Measurements from ENCODE around the gene BCORL1.

Gene BCORL1

GRCh38 chrX:129968968-129969367 is 13.5 kb upstream of the BCORL1 start:
- DNase-seq = no peak

DNA sequence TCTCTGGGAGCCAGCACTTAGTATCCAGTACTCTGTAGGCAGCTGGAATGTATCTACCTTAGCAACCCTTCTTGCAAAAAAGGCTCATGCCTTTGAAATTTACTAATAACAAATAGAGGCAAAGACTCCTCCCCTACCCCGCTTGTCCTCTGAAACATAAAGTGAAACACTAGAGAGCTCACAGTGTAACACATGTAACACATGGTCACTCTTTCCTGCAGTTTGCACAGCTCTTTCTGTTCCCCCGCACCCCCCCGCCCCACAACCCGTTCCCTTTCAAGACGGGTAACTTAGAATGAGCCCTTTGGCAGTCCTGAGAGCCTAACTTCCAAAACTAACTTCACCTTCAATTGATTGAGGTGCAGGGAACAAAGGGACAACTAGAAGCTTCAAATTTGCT is 6.0 kb upstream of the BCORL1 start:
- no peak for DNase-seq

- no peak for DNase-seq
Measured at GRCh38 chrX:129979207-129979920, 3.1 kb upstream of the BCORL1 start.

- DNase-seq = no peak
Measured at GRCh38 chrX:129980001-129980401, 2.4 kb upstream of the BCORL1 start.

DNA sequence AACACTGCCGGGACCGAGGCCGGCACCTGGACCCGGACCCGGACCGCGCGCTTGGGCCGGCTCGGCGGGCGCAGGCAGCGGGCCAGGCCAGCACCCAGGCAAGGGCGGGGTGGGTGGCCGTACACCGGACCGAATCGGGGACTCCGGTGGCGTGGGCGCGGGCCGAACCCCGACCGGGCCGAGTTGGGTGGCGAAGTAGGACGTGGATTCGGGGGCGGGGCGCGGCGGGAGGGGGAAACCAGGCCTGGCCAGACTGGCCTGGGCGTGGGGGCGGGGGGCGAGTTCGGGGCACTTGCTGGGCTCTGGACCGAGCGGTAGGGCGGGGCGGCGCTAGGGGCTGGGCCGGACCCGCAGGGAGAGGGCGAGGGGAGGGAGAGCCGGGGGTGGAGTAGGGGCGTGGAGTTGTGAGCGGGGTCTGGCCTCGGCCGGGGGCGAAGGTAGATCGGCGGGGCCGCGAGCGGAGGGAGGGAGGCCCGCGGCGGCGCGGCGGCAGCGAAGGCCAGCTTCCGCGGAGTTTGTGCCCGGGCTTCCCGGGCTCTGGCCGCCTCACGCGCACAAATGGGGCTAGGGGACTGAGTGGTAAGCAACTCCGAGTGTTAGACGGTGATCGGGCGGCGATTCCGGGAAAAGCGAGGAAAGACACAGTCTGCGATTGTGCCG is 1.8 kb upstream of the BCORL1 start:
- no peak for DNase-seq

DNA sequence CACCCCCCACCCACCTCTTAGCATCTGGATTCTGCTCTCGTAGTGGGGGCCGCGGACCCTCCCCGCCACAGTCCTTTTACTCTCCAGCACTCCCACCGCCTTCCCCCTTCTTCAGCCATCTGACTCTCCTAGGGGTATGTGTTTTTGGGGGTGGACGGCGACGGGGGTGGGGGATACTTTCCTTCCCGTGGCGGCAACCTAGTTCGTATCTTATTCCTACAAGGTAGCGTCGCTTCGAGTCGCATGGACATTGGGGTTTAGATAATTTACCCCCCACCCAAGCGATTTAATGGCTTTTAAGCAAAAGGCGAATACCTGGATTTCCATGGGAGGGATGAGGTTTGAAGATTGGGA is 1.3 kb upstream of the BCORL1 start:
- no peak for DNase-seq

- no peak for DNase-seq
Measured at GRCh38 chrX:129981752-129982299, 609 bp upstream of the BCORL1 start.

GRCh38 chrX:129983575-129984110 is 1.2 kb downstream of the BCORL1 start:
- DNase-seq = no peak

GRCh38 chrX:129984111-129984958 is 1.9 kb downstream of the BCORL1 start:
- no peak for DNase-seq

DNA sequence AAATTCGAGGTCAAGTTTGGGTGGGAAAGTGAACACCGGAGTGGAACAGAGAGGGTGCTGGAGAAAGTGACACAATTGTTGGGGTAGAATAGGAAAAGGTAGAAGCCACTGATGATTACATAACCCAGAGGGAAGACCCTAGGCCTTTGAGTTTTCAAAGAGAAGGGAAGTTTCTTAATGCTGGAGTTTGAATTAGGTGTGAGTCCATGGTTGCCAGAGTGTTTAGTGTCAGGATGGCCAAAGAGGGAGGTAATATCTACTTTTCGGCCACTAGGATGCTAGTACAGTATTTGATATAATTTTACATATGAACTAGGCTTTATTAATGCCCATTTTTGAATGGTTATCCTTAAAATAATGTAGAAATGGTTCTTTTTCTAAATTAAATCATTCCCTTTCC is 5.4 kb downstream of the BCORL1 start:
- no peak for DNase-seq

GRCh38 chrX:129992181-129992580 is 9.7 kb downstream of the BCORL1 start:
- DNase-seq = no peak

DNA sequence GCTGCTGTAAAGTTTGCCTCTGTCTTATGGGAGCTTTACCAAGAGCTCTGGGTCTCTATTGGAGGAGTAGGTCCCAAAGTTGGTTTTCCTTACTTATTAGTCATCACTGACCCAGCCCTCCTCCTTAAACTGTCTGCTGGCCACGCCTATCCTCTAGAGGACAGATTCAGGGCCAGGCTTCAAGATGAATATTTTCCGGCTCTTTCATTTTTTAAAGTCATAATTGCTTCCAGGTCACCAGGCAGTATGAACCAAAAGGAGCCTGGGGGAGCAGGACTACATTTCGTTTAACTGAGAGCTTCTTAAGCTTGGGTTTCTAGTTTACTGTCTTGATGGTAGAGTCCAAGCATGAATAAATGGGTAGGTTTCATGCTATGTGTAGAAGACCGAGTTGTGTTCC is 13.7 kb downstream of the BCORL1 start:
- DNase-seq = no peak

GRCh38 chrX:129997086-129997485 is 14.7 kb downstream of the BCORL1 start:
- DNase-seq = no peak

- no peak for DNase-seq
Measured at GRCh38 chrX:129998021-129998420, 15.6 kb downstream of the BCORL1 start.

DNA sequence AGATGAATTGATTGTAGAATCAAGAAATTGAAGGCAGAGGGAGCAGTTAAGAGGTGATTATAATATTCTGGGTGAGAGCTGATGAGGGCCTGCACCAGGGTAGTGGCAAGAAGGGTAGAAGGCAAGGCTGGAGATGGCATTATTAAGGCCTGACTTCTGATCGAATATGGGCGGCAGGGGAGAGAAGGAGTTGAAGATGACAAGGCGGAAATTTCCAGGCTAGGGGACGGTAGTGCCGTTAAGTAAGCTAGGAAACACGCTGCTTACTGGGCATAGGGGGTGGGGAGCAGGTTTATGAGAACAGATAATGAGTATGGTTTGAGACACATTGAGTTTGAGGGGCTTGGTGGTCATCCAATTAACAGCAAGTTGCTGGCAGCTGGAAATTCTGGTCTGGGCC is 19.5 kb downstream of the BCORL1 start:
- no peak for DNase-seq

DNA sequence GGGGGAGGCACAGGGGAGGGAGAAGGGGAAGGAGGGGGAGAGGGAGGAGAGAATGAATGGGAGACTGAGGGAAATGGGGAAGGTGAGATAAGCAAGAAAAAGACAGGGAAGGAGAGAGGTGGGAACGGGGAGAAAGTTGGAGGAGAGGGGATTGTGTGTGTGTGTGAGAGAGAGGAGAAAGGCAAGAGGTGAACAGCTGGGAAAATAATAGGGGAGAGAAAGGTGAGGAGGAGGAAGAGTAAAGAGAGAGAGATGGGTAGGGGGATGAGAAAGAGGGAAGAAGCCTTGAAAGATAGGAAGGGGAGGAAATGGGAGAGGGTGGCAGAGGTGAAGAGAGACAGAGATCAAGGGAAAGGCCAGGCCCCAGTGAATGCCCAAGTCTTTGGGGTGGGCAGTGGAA is 20.1 kb downstream of the BCORL1 start:
- DNase-seq = no peak

DNA sequence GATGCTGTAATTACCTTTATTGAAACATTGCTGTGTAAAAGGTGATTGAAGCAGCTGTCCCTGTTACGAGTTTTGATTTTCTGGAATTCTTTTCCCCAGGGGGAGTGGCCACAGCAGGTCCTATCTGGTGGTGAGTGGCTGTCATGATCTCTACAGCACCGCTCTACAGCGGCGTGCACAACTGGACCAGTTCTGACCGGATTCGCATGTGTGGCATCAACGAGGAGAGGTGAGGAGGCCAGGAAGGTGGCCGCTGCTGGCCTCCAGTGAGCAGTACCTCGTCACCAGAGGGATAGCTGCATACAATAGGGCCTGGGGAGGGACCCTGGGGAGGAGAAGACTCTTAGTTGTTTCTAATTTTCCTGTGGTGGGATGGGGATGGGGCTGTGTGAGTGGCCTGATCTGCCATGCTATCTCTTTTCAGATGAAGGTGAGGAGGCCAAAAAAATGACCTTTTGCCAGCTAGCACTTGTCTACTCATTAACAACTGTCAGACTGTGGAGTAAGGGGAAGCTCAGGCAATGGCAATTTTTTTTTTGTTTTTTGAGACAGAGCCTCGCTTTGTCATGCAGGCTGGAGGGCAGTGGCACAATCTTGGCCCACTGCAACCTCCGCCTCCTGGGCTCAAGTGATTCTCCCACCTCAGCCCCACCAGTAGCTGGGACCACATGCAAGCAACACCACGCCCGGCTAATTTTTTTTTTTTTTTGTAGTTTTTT is 22.8 kb downstream of the BCORL1 start:
- no peak for DNase-seq

DNA sequence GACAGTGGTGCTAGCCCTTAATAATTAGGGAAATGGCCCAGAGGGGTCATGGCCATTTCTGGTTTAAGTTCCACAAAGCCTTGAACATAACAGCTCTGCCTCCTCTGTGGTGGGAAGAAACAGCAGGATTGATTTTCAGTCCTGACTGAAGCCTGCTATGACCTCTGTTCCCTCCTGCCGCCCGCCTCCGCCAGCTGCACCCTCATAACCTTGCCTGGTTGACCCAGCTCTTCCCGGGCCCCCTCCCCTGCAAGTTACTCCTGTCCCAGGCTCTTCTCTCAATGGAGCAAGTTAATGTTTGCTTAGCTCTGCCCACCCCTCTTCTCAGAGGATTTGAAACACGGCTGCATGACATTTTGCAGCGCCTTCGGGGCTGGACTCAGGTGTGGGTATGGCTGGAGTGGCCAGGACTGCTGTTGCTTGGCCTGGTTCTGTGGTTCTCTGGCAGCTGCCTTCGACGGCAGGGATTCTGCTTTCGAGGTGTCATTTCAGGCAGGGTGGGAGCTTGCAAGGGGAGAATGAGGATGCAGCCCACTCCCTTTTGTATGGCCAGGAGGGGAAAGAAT is 27.3 kb downstream of the BCORL1 start:
- DNase-seq = no peak

DNA sequence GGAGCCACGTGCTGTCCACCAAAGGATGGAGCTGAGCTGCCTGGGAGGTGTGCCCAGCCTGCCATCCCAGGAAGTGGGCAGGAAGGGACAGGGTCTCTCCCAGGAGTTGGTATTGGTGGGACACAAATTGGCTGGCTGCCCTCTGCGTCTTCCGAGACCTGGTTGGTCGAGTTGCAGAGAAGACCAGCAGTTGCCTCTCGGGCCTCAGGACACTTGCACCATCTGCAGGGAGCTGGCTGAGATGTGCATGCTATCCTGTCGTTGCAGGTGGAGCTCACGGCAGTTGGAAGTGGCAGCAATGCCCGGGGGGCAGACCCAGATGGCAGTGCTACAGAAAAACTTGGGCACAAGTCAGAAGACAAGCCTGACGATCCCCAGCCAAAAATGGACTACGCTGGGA is 30.2 kb downstream of the BCORL1 start:
- no peak for DNase-seq

DNA sequence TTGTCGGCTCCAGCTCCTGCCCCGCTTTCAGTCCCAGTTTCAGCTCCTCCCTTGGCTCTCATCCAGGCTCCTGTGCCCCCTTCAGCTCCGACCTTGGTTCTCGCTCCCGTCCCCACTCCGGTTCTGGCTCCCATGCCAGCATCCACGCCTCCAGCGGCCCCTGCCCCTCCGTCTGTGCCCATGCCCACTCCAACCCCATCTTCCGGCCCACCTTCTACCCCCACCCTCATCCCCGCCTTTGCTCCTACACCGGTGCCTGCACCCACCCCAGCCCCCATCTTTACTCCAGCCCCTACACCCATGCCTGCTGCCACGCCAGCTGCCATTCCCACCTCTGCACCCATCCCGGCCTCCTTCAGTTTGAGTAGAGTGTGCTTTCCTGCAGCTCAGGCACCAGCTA is 31.2 kb downstream of the BCORL1 start:
- no peak for DNase-seq

DNA sequence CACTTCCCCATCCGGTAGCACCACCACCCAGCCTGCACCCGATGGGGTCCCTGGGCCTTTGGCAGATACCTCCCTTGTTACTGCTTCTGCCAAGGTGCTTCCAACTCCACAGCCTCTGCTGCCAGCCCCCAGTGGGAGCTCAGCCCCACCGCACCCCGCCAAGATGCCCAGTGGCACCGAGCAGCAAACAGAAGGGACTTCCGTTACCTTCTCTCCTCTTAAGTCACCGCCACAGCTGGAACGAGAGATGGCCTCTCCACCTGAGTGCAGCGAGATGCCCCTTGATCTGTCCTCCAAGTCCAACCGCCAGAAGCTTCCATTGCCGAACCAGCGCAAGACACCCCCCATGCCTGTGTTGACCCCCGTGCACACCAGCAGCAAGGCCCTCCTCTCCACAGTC is 31.9 kb downstream of the BCORL1 start:
- DNase-seq = no peak

- DNase-seq = no peak
Measured at GRCh38 chrX:130014770-130015169, 32.3 kb downstream of the BCORL1 start.
